Measurements from ENCODE around the gene DYNC1LI1. TPM values are rescaled to one million over a fixed set of nuclear protein-coding genes. Genes with fewer than 3 reads are reported as not detected.

DYNC1LI1 gene
- total and polyA plus RNA-seq, 2 experiments from 2014 or later: 45.1 to 48.0 TPM

- TF ChIP-seq POLR2AphosphoS5 (IDR thresholded peaks at IDR 0.05; ENCODE audit: low read depth) (no peak), EZH2 (IDR thresholded peaks at IDR 0.05; ENCODE audit: low read depth, unreplicated experiment) (no peak), ZNF331 (CRISPR knock-in tag; IDR thresholded peaks at IDR 0.05; ENCODE audit: low read depth) (no peak), CREB1 (CRISPR knock-in tag; IDR thresholded peaks at IDR 0.05; ENCODE audit: low read depth) (no peak), ZNF114 (CRISPR knock-in tag; IDR thresholded peaks at IDR 0.05) (no peak), REST (IDR thresholded peaks at IDR 0.05; ENCODE audit: unreplicated experiment) (no peak), JUNB (IDR thresholded peaks at IDR 0.05; ENCODE audit: unreplicated experiment) (no peak), EZH2phosphoT487 (IDR thresholded peaks at IDR 0.05; ENCODE audit: unreplicated experiment) (no peak), CTCF (conservative IDR thresholded peaks at IDR 0.05; ENCODE audit: low read depth in 2 of 2) (no peak), NANOG (IDR thresholded peaks at IDR 0.05; ENCODE audit: borderline replicate concordance) (no peak), STAT1 (IDR thresholded peaks at IDR 0.05; ENCODE audit: unreplicated experiment) (no peak)
- TF ChIP-seq, protein P1, sequence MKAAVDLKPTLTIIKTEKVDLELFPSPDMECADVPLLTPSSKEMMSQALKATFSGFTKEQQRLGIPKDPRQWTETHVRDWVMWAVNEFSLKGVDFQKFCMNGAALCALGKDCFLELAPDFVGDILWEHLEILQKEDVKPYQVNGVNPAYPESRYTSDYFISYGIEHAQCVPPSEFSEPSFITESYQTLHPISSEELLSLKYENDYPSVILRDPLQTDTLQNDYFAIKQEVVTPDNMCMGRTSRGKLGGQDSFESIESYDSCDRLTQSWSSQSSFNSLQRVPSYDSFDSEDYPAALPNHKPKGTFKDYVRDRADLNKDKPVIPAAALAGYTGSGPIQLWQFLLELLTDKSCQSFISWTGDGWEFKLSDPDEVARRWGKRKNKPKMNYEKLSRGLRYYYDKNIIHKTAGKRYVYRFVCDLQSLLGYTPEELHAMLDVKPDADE (IDR thresholded peaks at IDR 0.05): no peak
- TF ChIP-seq, protein P2, sequence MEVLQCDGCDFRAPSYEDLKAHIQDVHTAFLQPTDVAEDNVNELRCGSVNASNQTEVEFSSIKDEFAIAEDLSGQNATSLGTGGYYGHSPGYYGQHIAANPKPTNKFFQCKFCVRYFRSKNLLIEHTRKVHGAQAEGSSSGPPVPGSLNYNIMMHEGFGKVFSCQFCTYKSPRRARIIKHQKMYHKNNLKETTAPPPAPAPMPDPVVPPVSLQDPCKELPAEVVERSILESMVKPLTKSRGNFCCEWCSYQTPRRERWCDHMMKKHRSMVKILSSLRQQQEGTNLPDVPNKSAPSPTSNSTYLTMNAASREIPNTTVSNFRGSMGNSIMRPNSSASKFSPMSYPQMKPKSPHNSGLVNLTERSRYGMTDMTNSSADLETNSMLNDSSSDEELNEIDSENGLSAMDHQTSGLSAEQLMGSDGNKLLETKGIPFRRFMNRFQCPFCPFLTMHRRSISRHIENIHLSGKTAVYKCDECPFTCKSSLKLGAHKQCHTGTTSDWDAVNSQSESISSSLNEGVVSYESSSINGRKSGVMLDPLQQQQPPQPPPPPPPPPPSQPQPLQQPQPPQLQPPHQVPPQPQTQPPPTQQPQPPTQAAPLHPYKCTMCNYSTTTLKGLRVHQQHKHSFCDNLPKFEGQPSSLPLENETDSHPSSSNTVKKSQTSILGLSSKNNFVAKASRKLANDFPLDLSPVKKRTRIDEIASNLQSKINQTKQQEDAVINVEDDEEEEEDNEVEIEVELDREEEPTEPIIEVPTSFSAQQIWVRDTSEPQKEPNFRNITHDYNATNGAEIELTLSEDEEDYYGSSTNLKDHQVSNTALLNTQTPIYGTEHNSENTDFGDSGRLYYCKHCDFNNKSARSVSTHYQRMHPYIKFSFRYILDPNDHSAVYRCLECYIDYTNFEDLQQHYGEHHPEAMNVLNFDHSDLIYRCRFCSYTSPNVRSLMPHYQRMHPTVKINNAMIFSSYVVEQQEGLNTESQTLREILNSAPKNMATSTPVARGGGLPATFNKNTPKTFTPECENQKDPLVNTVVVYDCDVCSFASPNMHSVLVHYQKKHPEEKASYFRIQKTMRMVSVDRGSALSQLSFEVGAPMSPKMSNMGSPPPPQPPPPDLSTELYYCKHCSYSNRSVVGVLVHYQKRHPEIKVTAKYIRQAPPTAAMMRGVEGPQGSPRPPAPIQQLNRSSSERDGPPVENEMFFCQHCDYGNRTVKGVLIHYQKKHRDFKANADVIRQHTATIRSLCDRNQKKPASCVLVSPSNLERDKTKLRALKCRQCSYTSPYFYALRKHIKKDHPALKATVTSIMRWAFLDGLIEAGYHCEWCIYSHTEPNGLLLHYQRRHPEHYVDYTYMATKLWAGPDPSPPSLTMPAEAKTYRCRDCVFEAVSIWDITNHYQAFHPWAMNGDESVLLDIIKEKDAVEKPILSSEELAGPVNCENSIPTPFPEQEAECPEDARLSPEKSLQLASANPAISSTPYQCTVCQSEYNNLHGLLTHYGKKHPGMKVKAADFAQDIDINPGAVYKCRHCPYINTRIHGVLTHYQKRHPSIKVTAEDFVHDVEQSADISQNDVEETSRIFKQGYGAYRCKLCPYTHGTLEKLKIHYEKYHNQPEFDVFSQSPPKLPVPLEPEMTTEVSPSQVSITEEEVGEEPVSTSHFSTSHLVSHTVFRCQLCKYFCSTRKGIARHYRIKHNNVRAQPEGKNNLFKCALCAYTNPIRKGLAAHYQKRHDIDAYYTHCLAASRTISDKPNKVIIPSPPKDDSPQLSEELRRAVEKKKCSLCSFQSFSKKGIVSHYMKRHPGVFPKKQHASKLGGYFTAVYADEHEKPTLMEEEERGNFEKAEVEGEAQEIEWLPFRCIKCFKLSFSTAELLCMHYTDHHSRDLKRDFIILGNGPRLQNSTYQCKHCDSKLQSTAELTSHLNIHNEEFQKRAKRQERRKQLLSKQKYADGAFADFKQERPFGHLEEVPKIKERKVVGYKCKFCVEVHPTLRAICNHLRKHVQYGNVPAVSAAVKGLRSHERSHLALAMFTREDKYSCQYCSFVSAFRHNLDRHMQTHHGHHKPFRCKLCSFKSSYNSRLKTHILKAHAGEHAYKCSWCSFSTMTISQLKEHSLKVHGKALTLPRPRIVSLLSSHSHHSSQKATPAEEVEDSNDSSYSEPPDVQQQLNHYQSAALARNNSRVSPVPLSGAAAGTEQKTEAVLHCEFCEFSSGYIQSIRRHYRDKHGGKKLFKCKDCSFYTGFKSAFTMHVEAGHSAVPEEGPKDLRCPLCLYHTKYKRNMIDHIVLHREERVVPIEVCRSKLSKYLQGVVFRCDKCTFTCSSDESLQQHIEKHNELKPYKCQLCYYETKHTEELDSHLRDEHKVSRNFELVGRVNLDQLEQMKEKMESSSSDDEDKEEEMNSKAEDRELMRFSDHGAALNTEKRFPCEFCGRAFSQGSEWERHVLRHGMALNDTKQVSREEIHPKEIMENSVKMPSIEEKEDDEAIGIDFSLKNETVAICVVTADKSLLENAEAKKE (CRISPR knock-in tag; IDR thresholded peaks at IDR 0.05): no peak
- no peaks in the 10 kb centered on the region for H3K9me3 Mint-ChIP-seq
- peaks cover 25% of the 10 kb centered on the region for H3K4me1 Mint-ChIP-seq
- peaks cover 100% of the 10 kb centered on the region for H3K79me2 ChIP-seq (replicated peaks; ENCODE audit: insufficient read depth)
- no peaks in the 10 kb centered on the region for H3K36me3 Mint-ChIP-seq (ENCODE audit: low read depth)
- no peak for ATAC-seq
- no peak overlapping the region for H2AFZ ChIP-seq
- no peak overlapping the region for H3K27ac ChIP-seq (ENCODE audit: low read depth)
- no peak overlapping the region for H3K4me3 ChIP-seq
- H3K9me2 ChIP-seq (ENCODE audit: insufficient read depth): no peaks in the 10 kb centered on the region
- H3K36me3 ChIP-seq (ENCODE audit: insufficient read depth): no peaks in the 10 kb centered on the region
- H3K27me3 Mint-ChIP-seq (ENCODE audit: insufficient read depth, low read depth, poor library complexity): no peaks in the 10 kb centered on the region
- H3K4me2 ChIP-seq: no peak overlapping the region
- peaks cover 6% of the 10 kb centered on the region; the same call in 1 of the 2 replicates for H3K4me1 ChIP-seq (ENCODE audit: insufficient read depth)
- DNase-seq (ENCODE audit: low spot score): no peak
- no peaks in the 10 kb centered on the region for H3K27me3 ChIP-seq (ENCODE audit: insufficient read depth)
- H3F3A ChIP-seq (replicated peaks; ENCODE audit: low read depth): no peaks in the 10 kb centered on the region
- H3K4me3 Mint-ChIP-seq: no peak overlapping the region
- peaks cover 30% of the 10 kb centered on the region for H4K20me1 ChIP-seq (replicated peaks; ENCODE audit: insufficient read depth)
- no peak overlapping the region for H3K27ac Mint-ChIP-seq
These were observed 19.2 kb downstream of the DYNC1LI1 start for GRCh38 chr3:32551496-32551895.

Measured in GM23338 (cell line).